SK-N-DZ (cell line): ENCODE data around the gene MSMB.
A peak's percentile ranks its signal among the peaks of the same experiment; 100 is the strongest.

Experiments
- DNase-seq: peaks from one replicate; pipeline ENCODE4 v3.0.0-alpha.2; 2015; ENCODE audit warnings: low spot score

MSMB gene

DNA sequence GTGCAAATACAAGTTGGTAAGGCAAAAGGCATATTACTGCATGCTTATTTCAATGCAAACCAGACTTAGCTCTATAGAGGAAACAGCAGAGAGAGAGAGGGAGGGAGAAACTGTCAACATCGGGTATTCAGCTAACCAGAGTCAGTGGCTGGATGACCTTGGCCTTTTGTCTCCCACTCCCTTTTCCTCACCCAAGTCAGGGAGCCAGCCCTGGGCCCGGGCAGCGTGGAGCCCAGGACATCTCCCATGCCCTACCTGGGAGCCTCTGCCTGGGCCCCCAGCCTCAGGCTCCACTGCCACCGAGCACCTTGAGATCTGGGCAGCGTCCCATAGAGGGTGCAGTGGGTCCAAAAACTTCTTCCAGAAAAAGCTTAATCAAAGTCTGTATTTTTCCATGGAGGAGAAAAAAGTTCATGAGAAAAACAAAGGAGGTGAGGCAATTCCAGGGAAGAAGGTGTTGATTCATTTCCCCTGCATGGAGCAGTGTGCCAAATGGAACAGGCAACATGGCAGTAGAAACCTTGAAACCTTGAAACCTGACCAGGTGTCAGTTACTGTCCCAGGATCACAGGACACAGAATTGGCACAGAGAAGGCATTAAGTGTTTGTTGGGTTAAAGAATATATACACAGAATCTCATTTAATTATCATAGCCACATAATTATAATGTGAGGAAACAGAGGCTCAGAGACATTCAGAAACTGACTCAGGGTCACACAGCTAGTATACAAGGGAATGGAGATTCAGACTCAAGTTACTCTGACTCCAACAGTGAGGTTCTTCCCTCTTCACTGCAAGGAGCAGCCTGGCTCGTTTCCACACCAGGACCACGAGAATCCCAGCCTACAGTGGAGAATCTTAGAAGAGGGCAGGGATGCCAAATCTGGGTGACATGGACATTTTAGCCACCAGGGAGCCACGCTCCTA, 9.9 kb downstream of the MSMB start:
- no peak for DNase-seq

DNA sequence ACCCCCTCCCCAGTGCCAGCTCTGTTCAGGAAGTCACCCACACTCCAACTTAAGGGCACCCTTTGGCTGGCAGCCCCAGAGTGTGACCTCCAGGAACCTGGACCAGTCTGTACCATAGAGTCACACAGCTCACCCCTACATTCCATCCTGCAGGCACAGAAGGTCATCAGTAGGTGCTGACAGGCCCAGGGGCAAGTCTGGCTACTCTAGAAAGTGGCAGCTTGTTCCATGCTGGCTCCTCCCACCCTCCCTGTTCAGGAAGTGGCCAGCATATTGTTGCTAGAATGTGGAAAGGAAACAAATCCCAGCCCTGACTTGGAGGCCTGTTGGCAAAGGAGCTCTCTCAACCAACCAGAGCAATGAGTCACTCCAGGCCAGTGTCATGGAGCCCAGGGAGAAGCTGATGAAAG, 12.5 kb downstream of the MSMB start:
- DNase-seq: no peak

DNA sequence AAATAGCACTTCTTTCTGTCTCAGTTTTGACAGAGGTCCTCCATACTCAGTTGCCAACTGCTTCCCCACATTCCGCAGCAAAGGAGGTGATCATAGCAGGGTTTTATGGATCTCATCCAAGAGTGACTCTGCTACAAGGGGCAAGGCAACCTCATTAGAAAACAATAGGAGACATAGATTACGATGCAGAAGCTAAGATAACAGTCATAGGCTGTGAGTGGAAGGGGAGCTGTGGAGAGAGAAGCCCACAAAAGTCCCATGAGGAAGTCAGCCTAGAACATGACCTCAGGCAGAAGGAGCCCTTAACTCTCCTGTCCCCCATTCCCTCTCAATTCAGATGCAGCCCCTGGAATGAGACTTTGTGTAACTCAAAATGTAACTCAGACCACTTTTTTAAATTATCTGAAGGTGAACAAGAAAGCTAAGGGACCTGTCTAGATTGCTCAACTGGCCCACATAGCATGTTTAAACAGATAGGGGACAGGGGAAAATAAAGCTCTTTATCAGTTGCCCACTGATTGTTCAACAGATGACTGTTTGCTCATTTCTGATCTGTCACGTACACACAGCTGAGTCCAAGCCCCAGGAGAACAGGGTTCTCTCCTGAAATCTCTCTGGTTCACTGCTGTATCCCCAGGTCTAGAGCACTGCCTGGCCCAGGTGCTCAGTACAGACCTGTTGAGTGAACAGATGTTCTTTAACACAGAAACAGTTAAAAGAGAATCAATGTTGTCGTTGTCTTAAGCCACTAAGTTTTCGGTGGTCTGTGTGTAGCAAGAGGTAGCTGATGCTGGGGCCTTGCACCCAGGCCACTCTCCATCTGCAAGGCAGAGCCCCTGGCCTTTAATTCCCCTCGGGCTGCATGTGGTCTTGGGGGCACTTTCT, 14.2 kb downstream of the MSMB start:
- no peak for DNase-seq

DNA sequence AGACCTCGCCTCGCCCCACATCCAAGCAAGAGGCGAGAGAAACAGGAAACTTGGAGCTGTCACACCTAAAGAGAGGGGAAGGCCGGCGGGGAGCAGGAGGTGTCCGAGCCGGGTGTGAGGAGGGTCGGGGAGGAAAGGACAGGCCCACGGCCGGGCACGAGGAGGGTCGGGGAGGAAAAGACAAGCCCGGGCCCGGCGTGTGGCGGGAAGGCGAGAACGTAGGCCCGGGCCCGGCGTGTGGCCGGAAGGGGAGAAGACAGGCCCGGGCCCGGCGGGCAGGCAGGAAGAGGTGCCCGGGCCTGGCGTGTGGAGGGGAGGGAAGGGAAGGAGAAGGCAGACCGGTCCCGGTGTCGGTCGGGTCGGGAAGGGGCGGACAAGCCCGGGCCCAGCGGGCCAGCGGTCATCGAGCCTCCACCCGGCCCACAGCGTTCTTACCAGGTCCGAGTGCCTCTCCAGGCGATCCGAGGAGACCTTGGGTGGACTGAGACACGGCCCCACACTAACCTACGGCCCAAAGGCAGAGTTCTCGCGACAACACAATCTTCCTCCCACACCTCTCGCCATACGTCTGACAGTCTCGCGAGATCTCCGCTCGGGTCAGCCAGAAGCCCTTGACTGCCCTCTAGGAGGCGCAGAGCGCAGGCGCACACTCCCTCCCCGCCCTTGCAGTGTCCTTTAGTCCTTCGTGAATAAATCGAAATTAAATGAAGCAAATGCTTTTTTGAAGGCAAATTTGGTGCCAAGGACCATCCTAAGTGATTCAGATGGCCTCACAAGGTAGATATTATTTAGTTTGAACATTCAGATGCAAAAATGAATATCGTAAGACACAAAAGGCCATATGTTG, 15.8 kb downstream of the MSMB start, which contains the start of gene NCOA4:
NCOA4 (minus strand) TSS at position 533 of the 847 bp plus-strand sequence. CDS start 13,943 bp downstream, outside the sequence.
- peak; percentile 98 for DNase-seq

DNA sequence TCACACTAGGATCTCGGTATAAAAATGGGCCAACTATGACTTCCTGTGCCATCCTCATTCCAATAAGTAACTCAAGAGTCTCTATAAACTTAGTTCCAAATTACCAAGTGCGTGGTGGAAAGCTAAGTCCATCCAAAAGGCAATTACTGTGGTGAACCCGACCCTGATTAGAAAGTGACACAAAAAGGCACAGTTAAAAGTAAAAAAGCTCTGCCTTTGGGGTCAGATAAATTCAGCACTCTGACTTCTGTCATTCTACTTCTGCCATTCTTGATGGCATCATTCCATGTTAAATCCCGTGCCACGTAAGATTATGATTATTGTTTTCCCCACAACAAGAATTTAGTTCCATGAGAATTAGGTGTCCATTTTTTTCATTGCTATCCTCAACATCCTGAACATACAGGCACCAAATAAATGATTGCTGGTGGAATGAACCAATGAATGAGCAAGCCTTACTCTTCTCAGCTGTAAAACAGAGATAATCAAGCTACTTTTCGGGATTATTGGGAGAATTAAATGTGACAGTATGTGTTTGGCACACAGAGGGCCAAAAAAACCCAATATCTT, 16.5 kb downstream of the MSMB start:
- no peak for DNase-seq

DNA sequence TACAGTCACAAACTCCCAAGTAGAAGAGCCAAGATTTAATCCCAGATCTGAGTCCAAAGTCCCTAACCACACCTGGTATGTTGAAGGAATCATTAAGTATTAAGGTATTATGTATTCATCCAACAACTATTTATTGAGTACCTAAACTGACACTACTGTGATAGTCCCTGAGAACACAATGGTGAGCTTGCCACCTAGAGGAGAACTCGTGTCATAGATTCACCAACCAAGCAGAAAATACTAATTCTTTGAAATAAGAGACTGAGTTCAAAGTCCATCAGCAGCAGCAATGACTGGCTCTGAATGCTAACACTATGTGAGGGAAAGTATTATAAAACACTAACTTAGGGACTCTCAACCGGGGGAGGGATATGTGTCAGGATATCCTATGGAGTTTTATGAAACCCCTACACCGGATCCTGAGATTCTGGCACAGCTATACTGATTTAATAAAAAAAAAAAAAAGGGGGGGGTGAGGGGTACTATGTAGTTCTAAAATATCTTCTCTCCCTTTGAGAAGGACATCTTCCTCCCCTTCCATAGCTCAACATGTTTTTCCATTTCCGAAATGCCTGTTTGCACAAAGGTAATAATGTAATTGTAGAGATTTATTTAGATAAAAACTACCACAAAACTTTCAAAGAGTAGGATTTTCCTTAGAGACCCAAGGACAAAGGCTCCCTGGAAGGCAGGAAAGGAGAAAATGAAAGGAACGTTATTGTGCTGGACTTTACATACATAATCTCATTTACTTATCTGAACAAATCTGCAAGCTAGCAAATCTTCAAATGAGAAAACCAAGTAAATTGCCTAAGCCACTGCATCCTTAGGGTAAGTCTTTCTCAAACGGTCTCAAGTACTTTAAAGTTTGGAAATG, 17.2 kb downstream of the MSMB start:
- DNase-seq: peak; percentile 51

DNA sequence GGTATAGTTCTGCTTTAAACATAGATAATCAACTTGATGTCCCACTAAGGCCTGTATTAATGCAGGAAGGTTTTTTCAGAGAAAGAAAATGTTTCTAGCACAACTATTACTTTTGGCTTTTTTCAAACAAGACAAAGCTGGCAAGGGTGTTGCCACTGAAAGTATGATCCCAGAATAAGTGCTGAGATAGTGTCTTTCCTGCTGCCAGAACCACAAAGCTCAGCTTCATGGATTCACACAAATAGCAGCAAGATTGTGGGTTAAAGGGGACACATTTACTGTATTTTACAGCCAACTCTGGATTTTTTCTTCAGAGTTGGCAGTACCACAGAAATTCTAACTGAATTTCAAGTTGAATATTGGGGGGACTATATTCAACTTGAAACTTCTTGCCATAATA, 20.0 kb downstream of the MSMB start:
- DNase-seq: no peak

DNA sequence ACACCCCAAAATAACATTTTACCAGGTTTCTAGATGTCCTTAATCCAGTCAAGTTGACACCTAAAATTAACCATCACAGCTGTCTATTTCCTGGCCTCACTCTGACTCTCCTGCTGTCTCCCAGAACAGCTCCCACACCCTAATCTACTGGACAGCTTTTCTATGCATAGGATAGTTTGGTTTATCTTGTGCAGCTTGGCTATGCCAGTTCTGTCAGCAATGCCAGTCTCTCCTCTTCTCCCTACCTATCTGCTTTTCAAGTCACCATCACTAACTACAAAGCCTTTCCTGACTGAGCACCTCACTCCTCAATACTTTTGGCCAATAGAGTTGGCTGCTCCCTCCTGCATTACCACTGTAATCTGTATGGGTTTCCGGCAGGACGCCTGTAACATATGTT, 20.7 kb downstream of the MSMB start:
- no peak for DNase-seq

DNA sequence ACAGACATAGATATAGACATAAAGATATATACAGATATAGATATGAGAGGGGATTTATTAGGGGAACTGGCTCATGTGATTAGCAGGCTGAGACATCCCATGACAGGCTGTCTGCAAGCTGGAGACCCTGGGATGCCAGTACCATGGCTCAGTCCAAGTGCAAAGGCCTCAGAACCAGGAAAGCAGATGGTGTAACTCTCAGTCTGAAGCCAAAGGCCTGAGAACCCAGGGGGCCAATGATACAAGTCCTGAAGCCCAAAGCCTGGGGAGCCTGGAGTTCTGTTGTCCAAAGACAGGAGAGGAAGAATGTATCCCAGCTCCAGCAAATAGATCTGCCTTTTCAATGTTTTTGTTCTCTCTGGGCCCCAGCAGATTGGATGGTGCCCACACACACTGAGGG, 21.1 kb downstream of the MSMB start:
- no peak for DNase-seq

DNA sequence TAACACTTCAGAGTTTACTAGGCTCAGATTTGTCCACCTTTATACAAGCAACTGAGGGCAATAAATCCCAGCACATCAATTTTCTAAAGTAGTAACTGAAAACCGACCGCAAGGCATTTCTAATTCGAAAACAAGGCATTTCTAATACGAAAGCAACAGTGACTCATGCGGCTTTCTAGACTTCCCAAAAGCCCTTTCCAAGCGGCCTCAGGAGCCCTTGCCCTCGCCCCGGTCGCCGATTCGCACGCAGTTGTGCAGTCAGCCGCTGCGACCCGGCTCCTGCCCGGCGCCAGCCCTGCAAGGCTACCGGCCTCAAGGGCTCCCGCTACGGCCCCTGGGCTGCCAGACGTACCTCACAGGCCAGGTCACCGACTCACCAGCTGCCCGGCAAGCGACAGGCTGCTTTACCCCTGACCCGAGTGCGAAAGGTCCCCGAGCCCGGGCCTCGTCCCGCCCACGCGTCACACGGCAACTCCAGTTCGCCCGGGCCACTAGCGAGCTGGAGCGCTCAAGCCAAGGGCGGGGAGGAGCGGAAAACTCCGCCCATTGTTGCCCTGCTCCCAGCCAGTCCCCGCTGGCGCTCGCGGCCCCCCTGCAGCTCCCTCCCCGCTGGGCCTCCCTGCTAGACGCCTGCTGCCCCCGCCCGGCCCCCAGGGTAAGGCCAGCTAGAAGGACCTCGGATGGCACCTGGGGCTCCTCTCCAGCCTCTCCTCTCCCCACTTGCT, 22.9 kb downstream of the MSMB start:
- peak; percentile 89 for DNase-seq

DNA sequence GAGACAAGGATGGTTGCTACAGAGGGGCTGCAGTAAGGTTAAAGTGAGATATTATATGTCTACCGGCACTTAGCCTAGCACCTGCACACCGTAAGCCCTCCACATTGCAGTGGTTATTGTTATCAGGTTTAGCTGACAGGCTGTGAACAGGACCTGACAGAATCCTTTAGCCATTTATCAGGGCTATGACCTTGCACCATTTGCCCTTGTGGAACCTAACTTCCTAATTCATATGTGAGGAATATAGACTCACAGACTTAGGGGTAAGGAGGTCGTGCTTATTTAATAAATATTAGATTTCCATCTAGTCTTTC, 25.8 kb downstream of the MSMB start:
- no peak for DNase-seq

DNA sequence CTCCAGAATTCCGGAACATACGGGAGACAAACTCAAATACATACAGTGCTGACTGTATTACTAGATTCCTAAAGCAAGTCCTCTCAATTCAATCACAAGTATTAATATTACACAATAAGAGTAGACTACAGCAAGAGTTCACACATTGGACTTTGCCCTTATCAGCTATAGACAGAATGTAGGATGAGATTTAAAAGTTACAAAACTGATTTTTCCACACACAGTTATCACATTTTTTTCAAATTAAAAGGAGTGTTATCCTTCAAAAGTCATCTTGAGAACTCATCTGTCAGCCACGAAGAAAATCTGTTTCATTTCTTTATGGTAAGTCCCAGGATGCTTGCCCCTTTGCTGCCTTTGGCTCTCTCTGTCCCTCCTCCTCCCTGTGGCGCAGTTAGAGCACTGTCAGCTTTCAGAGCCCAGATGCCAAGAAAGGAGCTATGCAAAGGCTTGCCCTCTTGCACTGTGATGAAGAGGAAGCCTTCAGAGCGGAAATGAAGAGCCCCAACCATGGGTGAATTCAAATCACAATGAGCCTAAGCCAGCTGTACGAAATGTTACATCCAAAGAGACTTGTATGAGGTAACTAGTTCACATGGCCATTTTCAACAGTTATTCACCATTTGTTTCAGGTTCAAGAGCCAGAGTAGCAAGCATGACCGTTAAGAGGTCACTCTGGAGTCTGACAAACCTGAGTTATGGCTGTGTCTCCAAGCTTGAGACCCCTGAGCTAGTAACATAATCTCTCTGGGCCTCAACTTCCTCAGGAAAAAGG, 26.3 kb downstream of the MSMB start:
- DNase-seq: no peak

DNA sequence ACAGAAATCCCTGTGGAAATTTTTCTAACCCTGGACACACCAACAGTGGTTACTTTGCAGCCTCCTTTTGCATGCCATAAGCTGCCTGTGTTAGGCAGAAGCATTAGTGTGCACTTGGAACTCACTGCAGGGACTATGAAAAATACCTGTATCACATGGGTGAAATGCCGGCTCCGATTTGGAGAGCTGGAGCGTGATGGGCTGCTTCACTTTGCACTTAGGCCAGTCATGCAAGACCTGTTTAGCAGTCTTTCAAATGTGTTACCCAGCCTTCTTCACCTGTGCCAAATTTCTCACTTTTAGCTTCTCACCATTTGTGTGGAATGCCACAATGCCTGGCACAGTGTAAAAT, 26.9 kb downstream of the MSMB start:
- DNase-seq: no peak

DNA sequence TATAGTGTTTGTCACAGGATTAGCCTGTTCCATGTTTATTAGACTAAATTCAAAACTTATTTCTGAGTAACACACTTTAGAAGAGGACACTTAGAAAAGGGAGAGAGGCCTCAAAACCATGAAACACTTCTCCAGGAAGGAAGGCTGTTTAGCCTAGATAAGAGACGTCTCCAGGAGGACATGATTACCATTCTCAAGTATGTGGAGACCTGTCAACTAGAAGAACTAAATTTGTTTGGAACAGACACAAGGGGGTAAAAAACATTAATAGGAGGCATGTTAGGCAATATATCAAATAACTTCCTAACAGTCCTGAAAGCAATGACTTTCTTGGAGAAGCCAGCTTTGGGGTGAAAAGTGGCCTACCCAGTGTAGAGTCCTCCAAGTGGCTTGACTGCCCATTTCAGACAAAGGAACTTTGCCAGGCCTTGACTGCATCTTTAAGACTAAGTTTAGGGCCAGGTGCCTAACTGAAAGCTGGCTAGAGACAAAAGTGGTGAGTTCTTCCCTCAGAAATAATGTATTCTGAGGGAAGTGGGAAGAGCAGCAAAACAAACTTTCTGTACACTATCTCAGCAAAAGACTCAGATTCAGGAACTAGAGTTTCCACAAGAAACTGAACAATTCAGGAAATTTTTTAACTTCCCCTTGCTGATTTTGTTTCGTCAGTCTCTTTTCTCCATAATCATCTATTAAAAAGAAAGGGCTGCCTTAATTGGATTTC, 27.5 kb downstream of the MSMB start:
- DNase-seq: no peak

DNA sequence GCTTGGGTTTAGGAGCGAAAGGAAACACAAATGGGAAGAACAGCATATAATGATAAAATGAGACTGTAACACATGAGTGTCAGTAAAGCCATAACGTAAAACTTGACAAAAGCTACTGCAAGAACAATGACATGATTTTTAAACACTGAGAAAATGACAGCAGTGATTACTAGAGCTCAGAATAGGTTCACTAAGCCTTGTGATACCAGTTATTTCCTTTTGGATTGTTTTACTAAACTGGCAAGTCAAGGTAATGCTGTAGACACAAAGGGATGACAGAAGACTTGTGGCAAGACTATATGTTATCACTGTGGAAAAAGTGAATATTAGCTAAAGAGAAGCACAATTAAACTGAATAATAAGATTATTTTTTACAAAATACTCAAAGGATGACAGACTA, 28.3 kb downstream of the MSMB start:
- DNase-seq: no peak

DNA sequence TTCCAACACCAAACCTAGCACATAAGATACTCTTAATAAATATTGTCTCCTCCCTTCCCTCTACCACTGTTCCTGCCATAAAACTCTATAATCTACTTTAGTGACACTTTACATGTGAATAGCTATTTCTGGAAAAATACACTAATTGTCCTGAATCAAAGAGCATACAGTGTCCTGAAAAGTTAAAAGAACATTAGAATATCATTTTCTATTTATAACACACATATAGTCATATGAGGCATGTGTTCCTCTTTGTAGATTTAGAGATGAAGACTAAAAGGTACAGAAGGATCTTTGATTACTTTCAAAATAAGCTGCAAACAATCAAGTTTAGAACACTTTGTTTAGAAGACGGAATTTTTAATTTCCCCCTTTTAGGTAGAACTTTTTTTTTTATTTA, 29.3 kb downstream of the MSMB start:
- DNase-seq: no peak

DNA sequence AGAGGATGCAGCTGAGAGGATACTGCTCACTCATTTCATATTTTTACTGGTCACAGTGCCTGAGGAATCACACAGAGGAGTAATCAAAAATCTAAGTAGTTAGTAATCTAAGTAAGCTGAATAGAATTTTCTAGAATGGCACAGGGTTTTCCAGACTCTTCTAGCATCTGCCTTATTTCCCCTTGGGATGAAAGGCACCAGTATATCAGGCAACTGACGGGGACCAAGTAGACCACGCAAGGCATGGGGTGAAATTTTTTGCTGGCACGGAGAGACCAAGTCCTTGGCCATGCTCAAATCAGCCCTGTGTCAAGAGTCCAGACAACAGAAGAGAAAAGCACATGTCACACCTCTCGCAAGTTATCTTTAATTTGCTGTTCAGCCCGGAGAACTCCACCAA, 29.9 kb downstream of the MSMB start:
- DNase-seq: no peak

DNA sequence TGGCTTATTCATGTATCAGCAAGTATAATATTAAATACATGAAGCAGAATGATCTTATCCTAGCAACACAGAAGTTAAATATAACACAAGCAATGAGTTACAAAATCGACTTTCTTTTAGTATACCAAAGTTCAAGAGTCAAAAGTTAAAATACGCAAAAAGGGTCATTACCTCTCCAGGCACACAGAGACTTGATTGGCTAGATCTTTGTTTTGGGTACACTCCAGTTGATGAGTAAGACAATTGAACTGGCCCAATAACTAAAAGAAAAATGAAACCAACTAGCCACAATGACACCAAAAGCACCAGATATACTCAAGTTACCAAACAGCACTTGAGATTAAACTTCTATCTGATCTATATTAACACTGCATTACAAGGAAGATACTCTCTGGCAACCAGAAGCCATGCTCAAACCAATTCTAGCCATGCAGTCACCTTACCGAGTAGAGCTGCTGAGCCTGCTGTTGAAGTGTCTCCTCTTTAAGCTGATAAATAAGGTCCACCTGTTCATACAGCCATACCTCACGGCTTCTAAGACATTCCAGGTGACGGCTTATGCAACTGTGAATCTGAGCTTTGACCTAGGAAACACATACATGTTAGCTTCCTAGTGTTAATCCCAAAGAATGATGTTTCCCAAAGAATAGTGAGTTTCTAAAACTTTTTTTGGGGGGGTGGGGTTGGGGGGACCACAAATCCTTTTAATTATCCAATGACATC, 31.2 kb downstream of the MSMB start:
- no peak for DNase-seq
